ENCODE data around the gene FYN. TPM values are rescaled to one million over a fixed set of nuclear protein-coding genes. Genes with fewer than 3 reads are reported as not detected.
A peak's percentile ranks its signal among the peaks of the same experiment; 100 is the strongest.

Gene FYN
- polyA plus RNA-seq, 2 of the 4 experiments (the other 2 are of a cell fraction) = 3.5 to 3.7 TPM

DNA sequence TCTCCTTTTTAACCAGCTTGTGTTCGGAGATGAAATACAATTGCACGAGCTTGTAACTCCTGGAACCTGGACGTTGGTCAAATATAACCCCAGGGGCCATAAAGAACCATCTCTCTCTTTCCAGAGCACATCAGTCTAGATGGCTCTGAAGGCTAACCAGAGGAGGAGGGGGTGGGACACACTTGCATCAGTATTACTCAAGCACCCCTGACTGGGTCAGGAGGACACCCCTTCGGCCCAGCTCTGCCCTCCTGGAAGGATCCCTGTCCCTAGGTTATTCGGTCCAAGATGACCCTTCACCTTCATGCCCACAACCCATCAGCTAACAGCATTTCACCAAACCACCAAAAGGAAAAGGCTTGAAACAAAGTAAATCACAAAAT is 67.1 kb downstream of the FYN start:
- 59% methylated on average over 4 of the region's 5 CpGs for WGBS (ENCODE audit: missing lambda C conversion rate)
- no peak overlapping the region; a peak in 1 of 6 replicates for H3K27ac ChIP-seq
- POLR2A ChIA-PET = no interaction called here
- no peak for FAIRE-seq
- no peak overlapping the region for H3K4me2 ChIP-seq
- TF ChIP-seq, protein P1, sequence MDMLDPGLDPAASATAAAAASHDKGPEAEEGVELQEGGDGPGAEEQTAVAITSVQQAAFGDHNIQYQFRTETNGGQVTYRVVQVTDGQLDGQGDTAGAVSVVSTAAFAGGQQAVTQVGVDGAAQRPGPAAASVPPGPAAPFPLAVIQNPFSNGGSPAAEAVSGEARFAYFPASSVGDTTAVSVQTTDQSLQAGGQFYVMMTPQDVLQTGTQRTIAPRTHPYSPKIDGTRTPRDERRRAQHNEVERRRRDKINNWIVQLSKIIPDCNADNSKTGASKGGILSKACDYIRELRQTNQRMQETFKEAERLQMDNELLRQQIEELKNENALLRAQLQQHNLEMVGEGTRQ (IDR thresholded peaks at IDR 0.05) = no peak
- TF ChIP-seq CHD4 (IDR thresholded peaks at IDR 0.05; ENCODE audit: borderline replicate concordance) = no peak
- no peak for TF ChIP-seq ZFP36 (IDR thresholded peaks at IDR 0.05; ENCODE audit: borderline replicate concordance, partially characterized antibody)
- no peak for TF ChIP-seq TFCP2L1 (CRISPR knock-in tag; IDR thresholded peaks at IDR 0.05)
- no peak for TF ChIP-seq POLR2A (IDR thresholded peaks at IDR 0.05; ENCODE audit: low read length)
- TF ChIP-seq POLR2AphosphoS2 (conservative IDR thresholded peaks at IDR 0.05; ENCODE audit: low read length) = no peak
- TF ChIP-seq EHF (CRISPR knock-in tag; IDR thresholded peaks at IDR 0.05) = no peak
- no peak for TF ChIP-seq ZNF302 (CRISPR knock-in tag; IDR thresholded peaks at IDR 0.05)
- TF ChIP-seq BHLHE40 (IDR thresholded peaks at IDR 0.05; ENCODE audit: low read depth, low read length) = no peak
- TF ChIP-seq HEYL (CRISPR knock-in tag; IDR thresholded peaks at IDR 0.05) = no peak
- no peak for TF ChIP-seq RNF2 (IDR thresholded peaks at IDR 0.05; ENCODE audit: borderline replicate concordance, low read depth)
- TF ChIP-seq MAFK (IDR thresholded peaks at IDR 0.05; ENCODE audit: partially characterized antibody) = no peak
- no peak for TF ChIP-seq MYC (IDR thresholded peaks at IDR 0.05; ENCODE audit: borderline replicate concordance, low read length)
- no peak for TF ChIP-seq FOSB (CRISPR knock-in tag; IDR thresholded peaks at IDR 0.05)
- H3K9me3 ChIP-seq = no peaks in the 10 kb centered on the region
- DNase-seq (ENCODE audit: low read depth in 1 of 2, low spot score in 1 of 2) = no peak
- no peaks in the 10 kb centered on the region for H3K4me1 ChIP-seq
- ATAC-seq = no peak
- CTCF ChIA-PET = no interaction called here
- H3K4me3 ChIP-seq = no peak overlapping the region

DNA sequence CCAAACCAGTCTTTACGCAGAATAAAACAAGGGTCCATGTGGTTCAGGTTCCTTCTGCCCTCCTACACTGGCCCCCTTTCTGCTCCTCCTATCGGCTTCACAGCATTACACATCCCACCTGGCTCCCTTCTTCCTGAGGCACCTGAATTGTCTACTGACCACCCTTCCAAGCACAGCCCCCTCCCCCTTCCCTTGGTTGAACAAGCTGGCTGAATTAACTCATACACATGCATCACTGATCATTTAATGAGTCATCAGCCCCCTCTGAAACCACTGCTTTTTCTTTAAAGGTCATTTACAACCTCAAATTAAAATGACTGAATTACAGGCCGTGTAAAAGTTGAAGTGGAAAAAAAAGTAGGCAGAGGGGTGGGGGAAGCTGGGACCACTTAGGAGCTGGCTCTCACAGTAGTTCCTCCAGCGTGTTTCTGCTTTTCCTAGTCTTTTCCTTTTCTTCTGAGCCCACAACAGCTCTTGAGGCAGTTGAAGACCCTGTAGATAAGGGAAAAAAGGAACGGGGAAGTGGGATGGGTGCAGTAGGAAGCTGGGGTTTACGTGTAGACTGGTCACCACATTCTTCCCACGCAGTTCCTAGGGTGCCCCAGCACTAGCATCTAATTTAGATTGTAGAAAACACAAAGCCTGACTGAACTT is 67.6 kb downstream of the FYN start:
- POLR2A ChIA-PET = no interaction called here
- Histone ChIP-seq H3K4me2 (no peak overlapping the region), H3K27ac (no peak overlapping the region; a peak in 1 of 6 replicates), H3K4me3 (no peak overlapping the region), H3K9me3 (no peaks in the 10 kb centered on the region), H3K4me1 (no peaks in the 10 kb centered on the region)
- TF ChIP-seq FOSL2 (IDR thresholded peaks at IDR 0.05) (no peak), FOSL2 (CRISPR knock-in tag; IDR thresholded peaks at IDR 0.05) (peak; percentile 19; the same call in 1 of the 2 replicates), FOSB (CRISPR knock-in tag; IDR thresholded peaks at IDR 0.05) (no peak), CBX8 (IDR thresholded peaks at IDR 0.05) (no peak)
- WGBS (ENCODE audit: missing lambda C conversion rate) = 53% methylated on average over 7 of the region's 7 CpGs
- DNase-seq (ENCODE audit: low read depth in 1 of 2, low spot score in 1 of 2) (no peak), FAIRE-seq (no peak), ATAC-seq (no peak)
- CTCF ChIA-PET = no interaction called here

DNA sequence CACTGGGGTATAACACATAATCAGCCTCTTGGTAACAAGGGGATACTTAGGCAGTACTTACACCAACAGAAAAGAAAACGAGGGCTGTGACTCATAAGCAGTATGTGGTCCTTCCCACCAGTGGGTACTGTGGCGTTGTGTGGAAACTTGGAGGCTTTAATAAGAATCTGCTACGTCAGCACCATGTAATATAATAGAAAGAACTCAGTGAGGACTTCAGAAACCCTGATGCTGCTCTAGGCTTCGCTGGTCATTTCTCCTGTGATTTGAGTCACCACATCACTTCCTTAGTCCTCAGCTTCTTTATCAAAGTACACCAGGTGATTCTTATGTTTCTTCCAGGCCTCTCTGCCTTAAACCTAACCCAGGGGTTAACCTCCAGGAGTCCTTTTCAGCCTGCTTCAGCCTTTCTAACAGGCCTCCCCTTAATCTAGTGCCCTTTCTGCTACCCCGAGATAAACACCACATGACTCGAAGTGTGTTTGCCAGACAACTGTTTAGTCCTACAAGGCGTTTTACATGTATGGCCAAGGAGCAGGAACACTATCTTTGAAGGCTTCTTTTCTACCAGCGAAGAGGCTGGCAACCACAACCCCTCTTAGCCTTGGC is 68.5 kb downstream of the FYN start:
- ATAC-seq (no peak), FAIRE-seq (no peak), DNase-seq (ENCODE audit: low read depth in 1 of 2, low spot score in 1 of 2) (no peak)
- CTCF ChIA-PET = no interaction called here
- no peak overlapping the region for H3K27ac ChIP-seq
- no peaks in the 10 kb centered on the region for H3K4me1 ChIP-seq
- no peak overlapping the region for H3K4me3 ChIP-seq
- H3K4me2 ChIP-seq = no peak overlapping the region
- no peak for TF ChIP-seq FOSB (CRISPR knock-in tag; IDR thresholded peaks at IDR 0.05)
- TF ChIP-seq MAFK (IDR thresholded peaks at IDR 0.05; ENCODE audit: partially characterized antibody) = peak; percentile 67
- WGBS (ENCODE audit: missing lambda C conversion rate) = 58% methylated on average over 8 of the region's 8 CpGs
- POLR2A ChIA-PET = no interaction called here
- H3K9me3 ChIP-seq = no peaks in the 10 kb centered on the region

DNA sequence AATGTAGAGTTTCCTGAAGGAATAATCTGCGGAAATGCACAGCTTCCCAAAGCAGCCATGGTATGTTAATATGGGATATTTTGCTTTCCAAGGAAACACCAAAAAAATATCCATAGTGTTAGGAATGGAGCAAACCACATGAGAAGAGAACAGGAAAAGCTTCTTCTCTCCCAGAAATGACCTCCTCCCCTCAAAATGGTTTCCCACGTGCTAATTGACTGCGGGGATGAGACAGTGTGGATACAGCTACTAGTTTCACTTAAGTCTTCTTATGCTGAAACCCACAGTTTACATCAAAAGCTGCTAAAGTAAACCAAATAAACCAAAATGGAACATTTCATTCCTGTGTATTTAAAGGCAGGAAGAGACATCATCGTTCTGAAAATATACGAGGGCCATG is 69.4 kb downstream of the FYN start:
- TF ChIP-seq KDM1A (IDR thresholded peaks at IDR 0.05; ENCODE audit: low read depth) = no peak
- TF ChIP-seq HOXB13 (CRISPR knock-in tag; IDR thresholded peaks at IDR 0.05; ENCODE audit: low read depth) = no peak
- no peak for TF ChIP-seq MAZ (IDR thresholded peaks at IDR 0.05; ENCODE audit: borderline replicate concordance, low read depth, low read length)
- DNase-seq (ENCODE audit: low read depth in 1 of 2, low spot score in 1 of 2) (no peak), ATAC-seq (no peak), FAIRE-seq (no peak)
- Histone ChIP-seq H3K4me1 (no peaks in the 10 kb centered on the region), H3K9me3 (no peaks in the 10 kb centered on the region), H3K27ac (no peak overlapping the region), H3K4me2 (no peak overlapping the region), H3K4me3 (no peak overlapping the region)
- 91% methylated on average over 5 of the region's 5 CpGs for WGBS (ENCODE audit: missing lambda C conversion rate)
- ChIA-PET POLR2A (no interaction called here), CTCF (no interaction called here)
